Hepatocyte (in vitro differentiated cells): Measurements from ENCODE around the gene AAK1. TPM values are rescaled to one million over a fixed set of nuclear protein-coding genes. Genes with fewer than 3 reads are reported as not detected.
"Not testable (repeated sequence)": the region's sequence is repeated elsewhere in the genome, so short reads cannot be mapped to it uniquely, and the experiment has no call there.

Experiments used
- DNase-seq: peaks from one replicate; pipeline ENCODE4 v3.0.0-alpha.2; 2016; ENCODE audit warnings: low spot score
- H2AFZ ChIP-seq: fragments of 200-600 bp; sonication (generic); 2 replicates; pipeline ENCODE4 v1.6.0; 2016; ENCODE audit warnings: antibody characterized with exemption, mild to moderate bottlenecking
- H3K27ac ChIP-seq: fragments of 200-600 bp; sonication (generic); 2 replicates; pipeline ENCODE4 v1.5.1; 2016; ENCODE audit warnings: mild to moderate bottlenecking
- H3K27me3 ChIP-seq: fragments of 200-600 bp; sonication (generic); 2 replicates; pipeline ENCODE4 v1.6.1; 2016
- H3K36me3 ChIP-seq: fragments of 200-600 bp; sonication (generic); replicated peaks from 2 replicates; pipeline ENCODE4 v1.5.1; 2016; ENCODE audit warnings: low read depth; ENCODE audit not compliant: insufficient read depth
- H3K4me1 ChIP-seq: fragments of 200-600 bp; sonication (generic); 2 replicates; pipeline ENCODE4 v1.5.1; 2016; ENCODE audit warnings: mild to moderate bottlenecking, moderate library complexity; ENCODE audit not compliant: insufficient read depth
- H3K4me2 ChIP-seq: fragments of 200-600 bp; sonication (generic); 2 replicates; pipeline ENCODE4 v1.6.0; 2016
- H3K4me3 ChIP-seq: fragments of 200-600 bp; sonication (generic); 2 replicates; pipeline ENCODE4 v1.5.1; 2016; ENCODE audit warnings: mild to moderate bottlenecking
- H3K79me2 ChIP-seq: fragments of 200-600 bp; sonication (generic); 2 replicates; pipeline ENCODE4 v1.6.0; 2017; ENCODE audit warnings: mild to moderate bottlenecking
- H3K9me2 ChIP-seq: fragments of 200-600 bp; sonication (generic); replicated peaks from 2 replicates; pipeline ENCODE4 v1.6.0; 2017; ENCODE audit warnings: mild to moderate bottlenecking; ENCODE audit not compliant: insufficient read depth
- H3K9me3 ChIP-seq: fragments of 200-600 bp; sonication (generic); 2 replicates; pipeline ENCODE4 v1.5.1; 2016; ENCODE audit warnings: low read depth, mild to moderate bottlenecking
- H4K20me1 ChIP-seq: fragments of 200-600 bp; sonication (generic); 2 replicates; pipeline ENCODE4 v1.6.0; 2016; ENCODE audit warnings: mild to moderate bottlenecking; ENCODE audit not compliant: insufficient read depth, poor library complexity, severe bottlenecking
- EZH2 ChIP-seq: fragments of 200-600 bp; sonication (generic); IDR thresholded peaks from 2 replicates; pipeline ENCODE4 v1.6.1; 2016; ENCODE audit warnings: antibody characterized with exemption, mild to moderate bottlenecking, borderline replicate concordance
- EZH2phosphoT487 ChIP-seq: fragments of 200-600 bp; sonication (generic); IDR thresholded peaks from one replicate; pipeline ENCODE4 v1.6.1; 2018; ENCODE audit warnings: antibody characterized with exemption, mild to moderate bottlenecking, low read depth, moderate library complexity; ENCODE audit not compliant: unreplicated experiment, severe bottlenecking
- WGBS: methylation state at CpG from one replicate; pipeline ENCODE4 v1.1.6; 2016; ENCODE audit warnings: low lambda C conversion rate; ENCODE audit errors: missing lambda C conversion rate; 5-methylcytosine and 5-hydroxymethylcytosine counted together
- polyA plus RNA-seq: library from polyadenylated mRNA; unstranded; fragments of >200 nt; fragmentation: Nextera tagmentation; extraction: Ambion mirVana; gene quantifications from 2 replicates; pipeline ENCODE4 v1.2.1, GENCODE V29; 2016
- total RNA-seq: library from RNA; depleted of rRNA; stranded (reverse); fragments of >200 nt; gene quantifications from 2 replicates; pipeline ENCODE4 v1.2.3, GENCODE V29; 2014
- TF ChIP-seq, protein P1 (sequence below): fragments of 200-600 bp; sonication (generic); IDR thresholded peaks from 2 replicates; pipeline ENCODE4 v1.5.1; 2016; ENCODE audit warnings: antibody characterized with exemption, mild to moderate bottlenecking; ENCODE audit not compliant: poor library complexity

AAK1 gene
- total and polyA plus RNA-seq, 2 experiments from 2014 or later: 30.1 to 30.8 TPM

GRCh38 chr2:69612707-69613106 lies 30.8 kb downstream of the AAK1 start:
- H3K4me2 ChIP-seq: no peak overlapping the region
- H3K9me2 ChIP-seq: no peaks in the 10 kb centered on the region
- no peak overlapping the region for H2AFZ ChIP-seq
- peak; percentile 14 for DNase-seq
- peaks cover 5% of the 10 kb centered on the region for H3K4me1 ChIP-seq
- H4K20me1 ChIP-seq: peaks cover 9% of the 10 kb centered on the region
- TF ChIP-seq, protein P1, sequence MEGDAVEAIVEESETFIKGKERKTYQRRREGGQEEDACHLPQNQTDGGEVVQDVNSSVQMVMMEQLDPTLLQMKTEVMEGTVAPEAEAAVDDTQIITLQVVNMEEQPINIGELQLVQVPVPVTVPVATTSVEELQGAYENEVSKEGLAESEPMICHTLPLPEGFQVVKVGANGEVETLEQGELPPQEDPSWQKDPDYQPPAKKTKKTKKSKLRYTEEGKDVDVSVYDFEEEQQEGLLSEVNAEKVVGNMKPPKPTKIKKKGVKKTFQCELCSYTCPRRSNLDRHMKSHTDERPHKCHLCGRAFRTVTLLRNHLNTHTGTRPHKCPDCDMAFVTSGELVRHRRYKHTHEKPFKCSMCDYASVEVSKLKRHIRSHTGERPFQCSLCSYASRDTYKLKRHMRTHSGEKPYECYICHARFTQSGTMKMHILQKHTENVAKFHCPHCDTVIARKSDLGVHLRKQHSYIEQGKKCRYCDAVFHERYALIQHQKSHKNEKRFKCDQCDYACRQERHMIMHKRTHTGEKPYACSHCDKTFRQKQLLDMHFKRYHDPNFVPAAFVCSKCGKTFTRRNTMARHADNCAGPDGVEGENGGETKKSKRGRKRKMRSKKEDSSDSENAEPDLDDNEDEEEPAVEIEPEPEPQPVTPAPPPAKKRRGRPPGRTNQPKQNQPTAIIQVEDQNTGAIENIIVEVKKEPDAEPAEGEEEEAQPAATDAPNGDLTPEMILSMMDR: no peak
- TF ChIP-seq EZH2phosphoT487: no peak
- TF ChIP-seq EZH2: no peak
- no peak overlapping the region for H3K4me3 ChIP-seq
- no peaks in the 10 kb centered on the region for H3K9me3 ChIP-seq
- H3K27ac ChIP-seq: no peak overlapping the region
- H3K79me2 ChIP-seq: peaks cover 95% of the 10 kb centered on the region
- H3K36me3 ChIP-seq: no peaks in the 10 kb centered on the region
- H3K27me3 ChIP-seq: no peaks in the 10 kb centered on the region

DNA sequence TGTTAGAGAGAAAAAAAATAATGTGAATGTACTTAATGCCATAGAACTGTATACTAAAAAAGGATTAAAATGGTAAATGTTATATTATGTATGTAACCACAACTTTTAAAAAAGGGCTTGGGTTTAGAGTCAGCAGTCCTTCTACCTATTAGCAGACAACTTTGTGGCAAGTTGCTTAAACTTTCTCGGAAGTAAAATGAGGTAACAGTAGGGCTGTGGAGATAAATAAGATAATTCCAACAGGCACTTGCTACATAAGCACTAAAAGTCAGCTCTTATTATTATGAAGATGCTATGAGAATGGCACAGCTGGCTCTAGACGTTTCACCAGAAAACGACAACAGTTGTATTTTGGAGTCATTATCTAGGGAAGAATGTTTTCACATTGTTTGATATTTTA lies 31.3 kb downstream of the AAK1 start:
- Histone ChIP-seq H3K79me2 (peaks cover 95% of the 10 kb centered on the region), H3K4me1 (peaks cover 5% of the 10 kb centered on the region), H2AFZ (no peak overlapping the region), H3K27ac (no peak overlapping the region), H3K4me3 (no peak overlapping the region), H3K36me3 (no peaks in the 10 kb centered on the region), H3K9me3 (no peaks in the 10 kb centered on the region), H3K9me2 (no peaks in the 10 kb centered on the region), H4K20me1 (peaks cover 5% of the 10 kb centered on the region), H3K4me2 (no peak overlapping the region), H3K27me3 (no peaks in the 10 kb centered on the region)
- no peak for TF ChIP-seq EZH2phosphoT487
- TF ChIP-seq, protein P1: no peak
- no peak for TF ChIP-seq EZH2
- 93% methylated on average over 3 of the region's 3 CpGs for WGBS
- no peak for DNase-seq

GRCh38 chr2:69608109-69608508 lies 35.4 kb downstream of the AAK1 start:
- Histone ChIP-seq H3K4me2 (no peak overlapping the region), H3K9me3 (no peaks in the 10 kb centered on the region), H3K4me3 (no peak overlapping the region), H3K9me2 (no peaks in the 10 kb centered on the region), H2AFZ (no peak overlapping the region), H3K4me1 (no peaks in the 10 kb centered on the region), H3K36me3 (no peaks in the 10 kb centered on the region), H4K20me1 (peaks cover 3% of the 10 kb centered on the region), H3K27me3 (no peaks in the 10 kb centered on the region), H3K79me2 (peaks cover 90% of the 10 kb centered on the region), H3K27ac (no peak overlapping the region)
- 97% methylated on average over 2 of the region's 2 CpGs for WGBS
- DNase-seq: no peak
- TF ChIP-seq, protein P1: no peak
- TF ChIP-seq EZH2phosphoT487 (no peak), EZH2 (no peak)

DNA sequence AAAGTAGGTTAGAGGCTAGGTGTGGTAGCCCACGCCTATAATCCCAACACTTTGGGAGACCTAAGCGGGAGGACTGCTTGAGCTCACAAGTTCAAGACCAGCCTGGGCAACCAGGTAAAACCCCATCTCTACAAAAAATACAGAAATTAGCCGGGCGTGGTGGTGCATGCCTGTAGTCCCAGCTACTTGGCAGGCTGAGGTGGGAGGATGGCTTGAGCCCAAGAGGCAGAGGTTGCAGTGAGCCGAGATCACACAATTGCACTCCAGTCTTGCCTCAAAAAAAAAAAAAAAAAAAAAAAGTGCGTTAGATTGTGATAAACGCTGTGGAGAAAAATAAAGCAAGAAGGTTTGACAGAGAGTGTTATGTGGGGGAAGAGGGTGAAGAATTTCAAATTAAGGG lies 36.8 kb downstream of the AAK1 start:
- H2AFZ ChIP-seq, H3K9me2 ChIP-seq, H3K4me3 ChIP-seq, H3K36me3 ChIP-seq, H3K4me1 ChIP-seq, H4K20me1 ChIP-seq, H3K27ac ChIP-seq, H3K4me2 ChIP-seq, DNase-seq, H3K9me3 ChIP-seq, H3K27me3 ChIP-seq: not testable (repeated sequence)
- peaks cover 80% of the 10 kb centered on the region for H3K79me2 ChIP-seq
- WGBS: 96% methylated on average over 7 of the region's 7 CpGs
